HG03469 (cell line): Measurements from ENCODE around the gene SYNE1.
"Not testable (repeated sequence)": the region's sequence is repeated elsewhere in the genome, so short reads cannot be mapped to it uniquely, and the experiment has no call there.

Experiments
- ATAC-seq: cut with Tn5 transposase; IDR thresholded peaks from one replicate; pipeline ENCODE4 v1.9.1; 2021; ENCODE audit warnings: mild to moderate bottlenecking, moderate library complexity, moderate number of reproducible peaks; ENCODE audit not compliant: unreplicated experiment

The SYNE1 gene

DNA sequence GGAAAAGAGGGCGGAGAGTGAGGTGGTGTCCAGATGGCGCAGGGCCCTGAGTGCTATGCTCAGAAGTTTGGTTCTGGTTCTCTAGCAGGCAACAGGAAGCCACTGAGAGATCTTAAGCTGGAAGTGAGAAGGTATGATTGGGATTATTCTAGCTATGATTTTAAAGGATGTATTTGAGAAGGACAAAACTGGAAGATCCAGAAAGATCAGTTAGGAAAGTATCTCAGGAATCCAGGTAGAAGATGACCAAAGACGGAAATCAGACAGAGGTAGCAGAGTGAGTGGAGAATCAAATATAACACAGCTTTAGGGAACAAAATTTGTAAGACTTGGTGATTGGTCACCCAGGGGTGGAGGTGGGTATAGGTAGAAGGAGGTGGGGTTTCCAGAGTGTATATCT is 5.8 kb downstream of the SYNE1 start:
- ATAC-seq, result no peak

DNA sequence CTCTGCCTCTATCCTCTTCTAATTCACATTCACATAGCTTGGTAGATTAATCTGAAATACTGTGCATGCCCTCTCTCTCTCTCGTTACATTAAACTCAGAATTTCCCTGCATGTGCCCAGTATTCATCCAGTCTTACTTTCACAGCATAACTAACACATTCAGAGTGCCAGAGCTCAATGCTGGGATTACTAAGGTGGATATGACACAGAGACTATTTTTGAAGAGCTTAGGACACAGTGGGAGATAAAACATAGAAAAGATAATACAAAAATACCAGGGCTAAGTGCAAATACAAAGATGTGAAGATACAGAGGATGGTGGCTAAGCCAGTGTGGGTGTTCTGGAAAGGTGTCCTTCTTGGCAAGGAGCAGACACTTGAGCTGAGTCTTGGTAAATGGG is 6.3 kb downstream of the SYNE1 start:
- no peak for ATAC-seq

- ATAC-seq, result no peak
These were observed 11.9 kb downstream of the SYNE1 start for GRCh38 chr6:152625213-152625612.

DNA sequence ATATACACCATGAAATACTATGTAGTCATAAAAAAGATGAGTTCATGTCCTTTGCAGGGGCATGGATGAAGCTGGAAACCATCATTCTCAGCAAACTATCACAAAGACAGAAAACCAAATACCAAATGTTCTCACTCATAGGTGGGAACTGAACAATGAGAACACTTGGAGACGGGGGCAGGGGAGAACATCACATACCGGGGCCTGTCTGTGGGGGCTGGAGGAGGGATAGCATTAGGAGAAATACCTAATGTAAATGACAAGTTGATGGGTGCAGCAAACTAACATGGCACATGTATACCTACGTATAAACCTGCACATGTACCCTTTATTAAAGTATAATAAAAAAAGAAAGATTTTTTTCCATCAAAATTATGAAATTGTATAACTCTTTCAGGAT is 22.4 kb downstream of the SYNE1 start:
- ATAC-seq, result not testable (repeated sequence)

DNA sequence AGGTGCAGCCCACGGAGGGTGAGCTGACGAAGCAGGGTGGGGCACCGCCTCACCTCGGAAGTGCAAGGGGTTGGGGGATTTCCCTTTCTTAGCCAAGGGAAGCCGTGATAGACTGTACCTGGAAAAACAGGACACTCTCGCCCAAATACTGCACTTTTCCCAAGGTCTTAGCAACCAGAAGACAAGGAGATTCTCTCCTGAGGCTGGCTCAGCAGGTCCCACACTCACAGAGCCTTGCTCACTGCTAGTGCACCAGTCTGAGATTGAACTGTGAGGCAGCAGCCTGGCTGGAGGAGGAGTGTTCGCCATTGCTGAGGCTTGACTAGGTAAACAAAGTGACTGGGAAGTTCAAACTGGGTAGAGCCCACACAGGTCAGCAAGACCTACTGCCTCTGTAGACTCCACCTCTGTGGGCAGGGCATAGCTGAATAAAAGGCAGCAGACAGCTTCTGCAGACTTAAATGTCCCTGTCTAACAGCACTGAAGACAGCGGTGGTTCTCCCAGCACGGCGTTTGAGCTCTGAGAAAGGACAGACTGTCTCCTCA is 28.0 kb downstream of the SYNE1 start:
- no peak for ATAC-seq

- ATAC-seq, result no peak
These were observed 31.2 kb downstream of the SYNE1 start for GRCh38 chr6:152605941-152606340.

- no peak for ATAC-seq
These were observed 31.8 kb downstream of the SYNE1 start for GRCh38 chr6:152605342-152605741.

DNA sequence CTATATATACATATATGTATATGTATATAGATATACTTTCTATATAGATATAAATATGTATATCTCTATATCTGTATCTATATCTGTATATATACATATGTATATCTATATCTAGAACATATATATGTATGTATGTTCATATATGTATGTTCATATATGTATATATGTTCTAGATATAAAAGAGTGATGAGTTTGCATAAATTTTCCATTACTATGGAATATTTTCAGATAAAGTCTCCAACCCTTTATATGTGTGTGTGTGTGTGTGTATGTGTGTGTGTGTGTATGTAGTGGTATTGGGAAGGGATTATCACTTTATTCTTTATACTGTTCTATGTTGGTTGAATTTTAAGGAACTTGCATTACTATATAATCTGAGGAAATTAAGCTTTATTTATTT is 33.3 kb downstream of the SYNE1 start:
- ATAC-seq, result no peak

GRCh38 chr6:152600022-152600421 is 37.1 kb downstream of the SYNE1 start:
- ATAC-seq, result no peak

- no peak for ATAC-seq
These were observed 38.1 kb downstream of the SYNE1 start for GRCh38 chr6:152598901-152599537.

GRCh38 chr6:152598421-152598820 is 38.7 kb downstream of the SYNE1 start:
- ATAC-seq, result no peak

GRCh38 chr6:152596726-152597125 is 40.4 kb downstream of the SYNE1 start:
- ATAC-seq, result no peak

DNA sequence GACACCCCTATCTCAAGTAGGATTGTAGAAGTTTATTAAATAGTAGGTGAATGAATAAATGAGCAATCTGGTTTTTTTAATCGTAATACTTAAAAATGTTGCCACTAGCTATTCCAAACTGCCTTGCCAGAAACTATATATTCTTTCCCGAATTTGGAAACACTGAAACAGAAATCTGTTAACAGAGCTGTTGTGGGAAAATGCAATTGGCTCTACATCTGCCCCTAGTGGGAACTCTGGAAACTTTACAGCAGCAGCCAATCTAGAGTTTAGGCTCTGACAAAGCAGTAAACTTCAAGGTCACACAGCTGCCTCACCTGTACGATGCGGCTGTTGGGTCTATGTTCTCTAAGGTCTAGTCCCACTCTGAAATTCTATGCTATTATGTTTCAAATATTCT is 41.7 kb downstream of the SYNE1 start:
- ATAC-seq, result peak; percentile 42

- ATAC-seq, result no peak
These were observed 42.5 kb downstream of the SYNE1 start for GRCh38 chr6:152594701-152595100.

GRCh38 chr6:152588456-152588855 is 48.7 kb downstream of the SYNE1 start:
- no peak for ATAC-seq

- no peak for ATAC-seq
These were observed 49.7 kb downstream of the SYNE1 start for GRCh38 chr6:152587473-152587872.

DNA sequence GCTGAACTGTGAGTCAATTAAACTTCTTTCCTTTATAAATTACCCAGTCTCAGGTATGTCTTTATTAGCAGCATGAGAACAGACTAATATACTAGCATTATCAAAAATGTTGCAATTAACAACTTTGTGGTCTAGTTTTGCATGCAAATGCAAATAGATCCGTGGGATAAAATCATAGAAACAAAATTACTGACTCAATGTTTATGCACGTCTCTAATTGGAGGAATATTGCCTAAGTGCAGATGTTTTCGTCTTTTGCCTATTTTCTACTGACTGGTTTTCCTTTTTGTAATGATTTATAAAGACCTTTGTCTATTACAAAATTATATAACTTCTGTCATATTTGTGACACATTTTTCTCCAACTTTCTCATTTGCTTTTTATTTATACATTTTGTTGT is 51.9 kb downstream of the SYNE1 start:
- no peak for ATAC-seq

- no peak for ATAC-seq
These were observed 53.3 kb downstream of the SYNE1 start for GRCh38 chr6:152583888-152584287.

DNA sequence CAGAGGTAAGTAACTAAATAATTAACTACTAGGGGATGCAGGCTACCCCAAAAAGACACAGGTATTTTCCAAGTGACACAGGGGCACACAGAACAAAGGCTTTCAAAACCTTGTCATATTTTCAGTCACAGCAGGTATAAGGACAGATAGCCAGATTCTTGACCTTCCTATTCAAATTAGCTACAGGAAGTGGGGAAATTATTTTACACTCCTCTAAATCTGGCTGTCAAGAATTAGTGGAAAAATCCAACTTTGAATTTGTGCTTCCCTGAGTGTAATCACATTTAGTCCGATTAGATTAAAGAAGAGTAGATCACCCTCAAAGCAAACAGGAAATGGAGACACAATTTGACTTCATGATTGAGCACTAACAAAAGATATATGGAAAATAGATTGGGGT is 60.6 kb downstream of the SYNE1 start:
- no peak for ATAC-seq

DNA sequence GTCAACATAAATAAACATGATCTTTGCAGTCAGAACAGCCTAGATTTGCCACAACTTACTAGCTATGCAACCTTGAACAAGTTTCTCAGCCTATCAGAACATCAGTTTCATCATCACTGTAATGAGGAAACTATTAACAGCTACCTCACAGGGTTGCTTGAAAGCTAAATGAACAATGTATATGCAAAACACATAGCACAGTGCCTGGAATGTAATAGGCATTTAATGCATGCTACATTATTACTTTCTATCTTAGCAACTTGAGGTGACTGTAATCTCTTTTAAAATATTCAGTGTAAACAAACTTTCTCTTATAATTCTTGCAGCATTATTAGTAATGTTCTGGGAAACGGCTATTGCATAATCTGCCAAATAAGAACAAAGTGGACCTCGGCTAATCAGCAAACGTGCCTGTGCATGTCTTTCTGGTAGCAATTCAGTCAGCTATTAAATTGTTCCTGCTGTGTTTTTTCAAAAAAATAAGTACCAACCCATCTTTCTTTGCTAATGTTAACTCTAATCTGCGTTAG is 61.5 kb downstream of the SYNE1 start:
- no peak for ATAC-seq

DNA sequence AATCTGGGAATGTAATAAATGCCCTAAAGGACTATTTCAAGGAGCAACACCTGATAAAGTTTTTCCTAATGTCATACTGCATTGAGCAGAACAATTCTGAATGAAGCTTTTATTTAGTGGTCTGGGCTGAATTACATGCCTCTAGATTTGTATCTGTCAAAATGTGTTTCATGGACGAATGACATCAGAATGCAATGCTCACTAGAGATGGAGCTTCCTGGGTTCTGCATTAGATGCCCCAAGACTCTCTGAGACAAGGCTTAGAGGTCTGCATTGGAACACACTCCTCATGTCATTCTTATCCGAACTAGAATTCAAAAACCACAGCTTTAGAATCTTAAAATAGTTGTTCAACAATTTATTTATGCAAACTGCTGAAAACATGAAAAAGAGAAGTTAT is 62.0 kb downstream of the SYNE1 start:
- no peak for ATAC-seq

- ATAC-seq, result no peak
These were observed 63.4 kb downstream of the SYNE1 start for GRCh38 chr6:152573762-152574161.
